Measurements from ENCODE around the gene YWHAB. TPM values are rescaled to one million over a fixed set of nuclear protein-coding genes. Genes with fewer than 3 reads are reported as not detected.

Gene YWHAB
- total RNA-seq, 4 donors from 2014 or later = 121 to 140 (median 130) TPM

- Histone ChIP-seq H3K27ac (replicated peaks in 1 of 4) (no peak overlapping the region), H3K36me3 (peaks cover 19 to 70% (median 41%) of the 10 kb centered on the region in 4 donors), H3K27me3 (no peaks in the 10 kb centered on the region), H3K4me3 (no peak overlapping the region), H3K9me3 (no peaks in the 10 kb centered on the region), H3K4me1 (no peaks in the 10 kb centered on the region)
- DNase-seq (ENCODE audit: extremely low spot score) = no peak
- intact Hi-C loops (cut with DNase I) = no loop called here
- WGBS = 90% methylated on average over 9 of the region's 9 CpGs
- TF ChIP-seq CTCF (IDR thresholded peaks at IDR 0.05) (no peak), POLR2A (IDR thresholded peaks at IDR 0.05; ENCODE audit: low read depth) (no peak), POLR2AphosphoS5 (IDR thresholded peaks at IDR 0.05) (no peak), EP300 (IDR thresholded peaks at IDR 0.05) (no peak)
These were observed 53.1 kb downstream of the YWHAB start for GRCh38 chr20:44938637-44939036.

- H3K4me1 ChIP-seq = no peaks in the 10 kb centered on the region
- DNase-seq (ENCODE audit: extremely low spot score) = no peak
- no peak for TF ChIP-seq POLR2A (IDR thresholded peaks at IDR 0.05; ENCODE audit: low read depth)
- TF ChIP-seq POLR2AphosphoS5 (IDR thresholded peaks at IDR 0.05) = no peak
- TF ChIP-seq CTCF (IDR thresholded peaks at IDR 0.05) = no peak
- TF ChIP-seq EP300 (IDR thresholded peaks at IDR 0.05) = no peak
- H3K27ac ChIP-seq (replicated peaks in 1 of 4) = no peak overlapping the region
- 81% methylated on average over 3 of the region's 7 CpGs for WGBS
- H3K9me3 ChIP-seq = no peaks in the 10 kb centered on the region
- intact Hi-C loops (cut with DNase I) = no loop called here
- H3K36me3 ChIP-seq = peaks cover 33 to 95% (median 64%) of the 10 kb centered on the region in 4 donors
- H3K27me3 ChIP-seq = no peaks in the 10 kb centered on the region
- no peak overlapping the region for H3K4me3 ChIP-seq
These were observed 55.7 kb downstream of the YWHAB start for GRCh38 chr20:44941120-44941691.

GRCh38 chr20:44942264-44942973 lies 56.9 kb downstream of the YWHAB start:
- no peaks in the 10 kb centered on the region for H3K27me3 ChIP-seq
- H3K36me3 ChIP-seq = peaks cover 33 to 95% (median 74%) of the 10 kb centered on the region in 4 donors
- DNase-seq (ENCODE audit: extremely low spot score) = no peak
- H3K9me3 ChIP-seq = no peaks in the 10 kb centered on the region
- intact Hi-C loops (cut with DNase I) = no loop called here
- WGBS = 85% methylated on average over 4 of the region's 4 CpGs
- H3K27ac ChIP-seq (replicated peaks in 1 of 4) = no peak overlapping the region
- no peak overlapping the region for H3K4me3 ChIP-seq
- TF ChIP-seq POLR2A (IDR thresholded peaks at IDR 0.05; ENCODE audit: low read depth) (no peak), POLR2AphosphoS5 (IDR thresholded peaks at IDR 0.05) (no peak), EP300 (IDR thresholded peaks at IDR 0.05) (no peak), CTCF (IDR thresholded peaks at IDR 0.05) (no peak)
- no peaks in the 10 kb centered on the region for H3K4me1 ChIP-seq

- intact Hi-C loops (cut with DNase I) = no loop called here
- no peak overlapping the region for H3K4me3 ChIP-seq
- no peaks in the 10 kb centered on the region for H3K27me3 ChIP-seq
- no peaks in the 10 kb centered on the region for H3K4me1 ChIP-seq
- WGBS = 89% methylated on average over 4 of the region's 4 CpGs
- no peaks in the 10 kb centered on the region for H3K9me3 ChIP-seq
- no peak for DNase-seq (ENCODE audit: extremely low spot score)
- no peak for TF ChIP-seq POLR2A (IDR thresholded peaks at IDR 0.05; ENCODE audit: low read depth)
- no peak overlapping the region for H3K27ac ChIP-seq (replicated peaks in 1 of 4)
- peaks cover 46 to 100% (median 83%) of the 10 kb centered on the region in 4 donors for H3K36me3 ChIP-seq
These were observed 58.3 kb downstream of the YWHAB start for GRCh38 chr20:44943828-44944227.

- Histone ChIP-seq H3K36me3 (peaks cover 52 to 100% (median 93%) of the 10 kb centered on the region in 4 donors), H3K9me3 (no peaks in the 10 kb centered on the region), H3K27me3 (no peaks in the 10 kb centered on the region), H3K4me1 (no peaks in the 10 kb centered on the region), H3K27ac (replicated peaks in 1 of 4) (no peak overlapping the region), H3K4me3 (no peak overlapping the region)
- no peak for DNase-seq (ENCODE audit: extremely low spot score)
- intact Hi-C loops (cut with DNase I) = no loop called here
- no peak for TF ChIP-seq POLR2AphosphoS5 (IDR thresholded peaks at IDR 0.05)
- no peak for TF ChIP-seq POLR2A (IDR thresholded peaks at IDR 0.05; ENCODE audit: low read depth)
- no peak for TF ChIP-seq EP300 (IDR thresholded peaks at IDR 0.05)
- no peak for TF ChIP-seq CTCF (IDR thresholded peaks at IDR 0.05)
- 87% methylated on average over 6 of the region's 6 CpGs for WGBS
These were observed 59.8 kb downstream of the YWHAB start for GRCh38 chr20:44945261-44945660.

All from esophagus muscularis mucosa (tissue), 4 donors.